Stimulated activated naive CD4-positive, alpha-beta T cell treated with Interleukin-2 at 50 U/mL for 16 hours (primary cell): Measurements from ENCODE around the gene HOXA7.

Experiments used
- DNase-seq: peaks from one replicate; lab custom pipeline; 2025; lab: John Stamatoyannopoulos, UW

The HOXA7 gene

DNA sequence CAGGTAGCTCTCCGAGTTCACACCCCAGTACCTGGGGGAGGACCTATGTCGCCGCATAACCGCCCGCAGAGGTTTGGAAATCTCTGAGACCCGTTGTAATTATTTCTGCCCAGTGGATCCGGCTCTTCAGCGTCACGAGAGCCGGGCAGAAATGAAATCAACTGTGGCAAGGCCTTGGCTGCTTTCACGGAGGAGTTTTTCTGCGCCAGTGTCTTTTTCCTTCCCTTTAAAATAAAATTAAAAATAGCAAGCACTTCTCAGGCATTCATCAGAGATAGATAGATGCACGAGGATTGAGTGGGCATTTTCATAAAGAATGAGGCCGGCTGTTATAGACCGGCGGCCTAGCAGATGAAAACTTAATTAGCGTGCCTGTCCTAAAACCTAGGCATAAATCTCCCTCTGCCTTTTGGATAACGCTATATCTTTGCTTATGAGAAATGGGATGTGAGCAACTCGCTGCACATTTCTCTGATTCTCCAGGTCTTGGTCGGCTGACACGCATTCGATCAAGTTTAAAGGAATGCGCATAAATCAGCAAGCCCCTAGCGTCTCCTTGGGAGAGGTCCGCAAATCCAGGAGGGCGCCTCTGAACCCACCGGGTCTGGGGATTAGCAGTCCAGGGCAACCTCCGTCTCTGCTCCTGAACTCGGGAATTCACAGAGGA lies 37.0 kb upstream of the HOXA7 start:
- DNase-seq = no peak

DNA sequence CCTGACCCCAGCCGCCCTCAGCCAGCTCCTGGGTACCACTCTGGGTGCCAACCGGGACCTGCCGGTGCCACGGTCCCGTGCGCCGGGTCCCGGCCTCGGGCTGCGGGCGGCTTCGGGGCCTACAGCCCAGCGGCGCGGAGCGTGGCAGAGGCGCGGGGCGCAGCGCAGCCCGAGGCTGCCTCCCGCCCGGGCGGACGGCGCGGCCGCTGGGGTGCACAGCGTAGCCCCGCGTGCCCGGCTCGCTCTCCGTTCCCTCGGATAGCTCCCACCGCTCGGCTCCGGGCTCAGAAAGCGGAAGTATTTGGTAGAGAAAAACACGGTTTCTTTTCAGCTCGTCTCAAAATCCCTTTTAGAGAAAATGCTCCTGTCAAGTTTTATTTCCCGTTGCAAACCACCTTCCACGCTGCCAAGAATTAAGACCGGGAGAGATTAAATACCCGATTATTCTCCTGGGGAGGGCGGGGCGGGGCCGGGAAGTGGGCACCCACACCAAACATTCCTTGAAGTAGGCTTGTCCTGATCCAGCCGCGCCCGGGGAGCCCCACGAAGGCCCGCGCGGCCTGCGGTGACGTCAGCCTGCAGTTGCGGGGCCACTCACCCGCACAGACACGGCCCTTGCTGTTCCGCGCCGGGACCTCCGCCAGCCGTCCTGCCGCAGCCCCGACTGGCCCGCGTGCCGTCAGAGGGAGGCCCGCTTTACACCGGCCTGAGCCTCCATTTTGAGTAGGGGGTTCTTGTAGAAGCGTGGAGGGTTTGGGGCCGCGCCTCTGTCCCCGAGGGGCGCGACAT lies 36.3 kb upstream of the HOXA7 start:
- DNase-seq = no peak

- DNase-seq = no peak
Measured at GRCh38 chr7:27191833-27192545, 35.5 kb upstream of the HOXA7 start.

DNA sequence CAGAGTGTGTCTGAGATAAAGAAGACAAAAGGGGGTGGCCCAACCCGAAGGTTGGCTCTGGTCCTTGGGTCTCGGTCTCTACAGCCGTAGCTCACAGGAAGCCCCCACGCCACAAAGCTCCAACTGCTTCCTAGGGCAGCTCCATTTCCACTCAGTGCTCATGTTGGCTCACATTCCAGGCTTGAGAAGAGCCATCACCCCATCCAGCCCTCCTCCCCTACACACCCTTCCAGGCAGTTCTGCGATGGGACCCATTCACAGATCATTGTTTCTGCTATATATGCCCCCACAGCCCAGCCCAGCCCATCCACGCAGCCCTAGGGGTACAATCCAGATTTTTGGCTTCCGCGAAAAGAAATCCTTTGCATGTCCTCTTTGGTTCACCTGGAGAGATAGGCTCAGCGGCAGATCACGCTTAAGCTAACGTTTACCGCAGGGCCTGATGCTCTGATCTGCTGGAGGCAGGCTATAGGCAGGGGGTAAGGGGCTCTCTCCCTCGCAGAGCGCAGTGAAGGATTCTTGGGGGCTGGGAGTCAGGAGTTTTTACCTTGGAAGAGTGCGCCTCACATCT lies 34.8 kb upstream of the HOXA7 start:
- DNase-seq = no peak

DNA sequence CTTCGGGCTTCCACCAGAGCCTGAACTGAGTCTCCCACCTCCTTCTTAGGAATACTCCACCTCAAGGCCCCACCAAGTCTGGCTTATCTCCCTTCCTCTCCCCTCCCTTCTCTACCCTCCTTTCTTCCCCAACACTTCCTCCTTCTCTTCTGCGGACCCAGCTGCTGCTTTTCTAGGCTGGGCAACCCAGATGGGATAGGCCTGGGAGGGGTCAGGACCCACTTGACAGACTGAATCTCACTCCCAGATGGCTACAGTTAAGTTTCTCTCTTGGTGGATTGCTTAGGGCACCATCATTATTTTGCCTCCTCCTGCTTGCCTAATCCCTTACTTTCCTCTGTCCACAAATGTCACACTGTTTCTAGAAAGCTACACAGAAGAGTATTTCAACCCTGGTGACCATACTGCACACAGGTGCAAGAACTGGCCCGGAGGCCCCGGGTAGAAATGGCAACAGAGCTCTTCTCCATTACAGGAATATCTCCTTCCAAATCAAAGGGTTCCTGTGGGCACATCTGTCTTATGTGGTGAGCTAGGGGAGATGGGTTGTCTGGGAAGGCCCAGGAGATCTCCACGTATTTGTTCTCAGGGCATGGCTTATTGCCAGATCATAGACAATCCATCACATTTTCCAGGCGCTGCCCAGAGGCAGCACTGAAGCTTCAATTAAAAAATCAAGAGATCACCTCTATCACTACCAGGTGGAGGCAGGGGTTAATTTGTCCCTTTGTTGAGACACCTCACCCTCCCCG lies 33.7 kb upstream of the HOXA7 start:
- DNase-seq = no peak

- no peak for DNase-seq
Measured at GRCh38 chr7:27189295-27189996, 33.0 kb upstream of the HOXA7 start.

DNA sequence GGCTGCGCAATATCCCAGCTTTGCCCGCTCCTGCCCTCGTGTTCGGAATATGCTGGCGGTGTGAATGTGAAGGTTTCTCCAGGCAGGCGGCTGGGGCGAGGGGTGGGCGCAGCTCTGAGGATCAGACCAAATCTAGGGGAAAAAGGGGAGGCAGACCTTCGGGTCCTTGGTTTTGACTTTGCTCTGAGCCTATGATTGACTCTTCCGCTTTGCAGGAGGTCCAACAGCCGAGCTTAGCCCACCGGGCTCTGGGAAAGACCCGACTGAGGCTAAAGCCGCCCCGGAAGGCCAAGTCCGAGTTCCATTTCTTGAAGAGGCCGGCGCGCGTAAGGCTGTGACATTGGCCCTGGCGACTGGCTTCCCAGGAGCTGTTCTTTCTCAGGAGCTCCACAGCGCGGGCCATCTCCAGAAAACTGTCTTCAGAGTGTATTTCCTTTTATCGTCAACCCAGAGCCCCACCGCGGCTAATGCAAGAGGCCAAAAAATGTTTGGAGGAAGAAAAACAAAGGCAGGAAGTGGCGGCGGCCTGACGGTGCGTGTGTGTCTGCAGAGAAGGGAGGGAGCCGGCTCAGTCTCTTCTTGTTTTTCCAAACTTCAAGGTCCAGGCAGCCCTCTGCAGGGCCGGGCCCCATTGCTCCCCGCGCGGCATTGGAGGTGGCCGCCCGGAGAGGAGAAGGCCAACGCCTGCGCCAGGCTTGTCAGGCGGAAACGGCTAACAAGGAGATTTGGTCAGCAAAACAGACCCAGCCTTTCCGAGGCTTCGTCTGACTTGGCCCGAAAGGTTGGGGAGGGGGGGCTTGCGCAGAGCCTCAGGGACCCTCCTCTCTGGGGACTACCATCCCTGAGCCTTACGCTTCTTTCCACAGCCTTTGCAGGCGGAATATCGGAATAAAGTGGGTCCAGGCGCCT lies 32.2 kb upstream of the HOXA7 start:
- DNase-seq = no peak

GRCh38 chr7:27187475-27188385 lies 31.3 kb upstream of the HOXA7 start:
- DNase-seq = no peak

- no peak for DNase-seq
Measured at GRCh38 chr7:27186668-27187474, 30.4 kb upstream of the HOXA7 start.

- DNase-seq = no peak
Measured at GRCh38 chr7:27185854-27186667, 29.6 kb upstream of the HOXA7 start.

- DNase-seq = no peak
Measured at GRCh38 chr7:27185013-27185853, 28.8 kb upstream of the HOXA7 start, which contains the start of gene HOXA11. TSS of gene HOXA11 (minus strand) at chr7:27185232. CDS start at chr7:27185144, 88 bp downstream.

GRCh38 chr7:27184337-27185012 lies 28.0 kb upstream of the HOXA7 start:
- no peak for DNase-seq

DNA sequence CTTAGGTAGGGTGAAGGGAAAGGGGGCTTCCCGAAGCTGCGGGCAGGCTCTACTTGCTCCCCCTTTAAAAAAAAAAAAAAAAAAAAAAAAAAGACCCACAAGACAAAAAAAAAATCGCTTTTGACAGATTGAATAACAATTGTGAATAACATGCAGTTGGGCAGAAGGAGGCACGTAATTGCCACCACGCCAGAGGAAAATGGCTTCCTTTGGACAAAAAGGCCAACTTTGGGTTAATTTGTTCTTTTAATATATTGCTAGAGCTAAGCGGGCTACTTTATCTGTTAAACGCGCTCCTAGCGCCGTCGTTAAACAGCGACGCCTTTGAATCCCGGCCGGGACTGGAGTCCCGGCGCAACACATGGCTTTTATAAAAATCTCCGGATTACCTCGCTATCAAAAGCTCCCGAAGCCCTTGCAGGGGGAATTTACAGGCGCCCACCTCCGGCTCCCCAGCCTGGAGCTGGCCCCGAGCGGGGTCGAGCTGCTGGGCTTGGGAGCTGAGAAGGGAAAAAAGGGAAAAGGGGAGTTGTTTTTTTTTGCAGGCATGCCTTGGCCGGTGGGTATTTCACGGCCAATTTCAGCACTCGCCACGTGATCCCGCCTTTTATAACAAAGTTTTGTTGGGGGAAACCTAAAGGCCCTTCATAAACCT lies 27.3 kb upstream of the HOXA7 start:
- no peak for DNase-seq

GRCh38 chr7:27182861-27183681 lies 26.6 kb upstream of the HOXA7 start:
- DNase-seq = no peak
